ENCODE measurements around the gene GPR32. TPM values are rescaled to one million over a fixed set of nuclear protein-coding genes. Genes with fewer than 3 reads are reported as not detected.

Gene GPR32
- total and polyA plus RNA-seq, 10 of the 15 experiments (the other 5 are each of a cell fraction or from before 2014, with no cell fraction given): not detected

DNA sequence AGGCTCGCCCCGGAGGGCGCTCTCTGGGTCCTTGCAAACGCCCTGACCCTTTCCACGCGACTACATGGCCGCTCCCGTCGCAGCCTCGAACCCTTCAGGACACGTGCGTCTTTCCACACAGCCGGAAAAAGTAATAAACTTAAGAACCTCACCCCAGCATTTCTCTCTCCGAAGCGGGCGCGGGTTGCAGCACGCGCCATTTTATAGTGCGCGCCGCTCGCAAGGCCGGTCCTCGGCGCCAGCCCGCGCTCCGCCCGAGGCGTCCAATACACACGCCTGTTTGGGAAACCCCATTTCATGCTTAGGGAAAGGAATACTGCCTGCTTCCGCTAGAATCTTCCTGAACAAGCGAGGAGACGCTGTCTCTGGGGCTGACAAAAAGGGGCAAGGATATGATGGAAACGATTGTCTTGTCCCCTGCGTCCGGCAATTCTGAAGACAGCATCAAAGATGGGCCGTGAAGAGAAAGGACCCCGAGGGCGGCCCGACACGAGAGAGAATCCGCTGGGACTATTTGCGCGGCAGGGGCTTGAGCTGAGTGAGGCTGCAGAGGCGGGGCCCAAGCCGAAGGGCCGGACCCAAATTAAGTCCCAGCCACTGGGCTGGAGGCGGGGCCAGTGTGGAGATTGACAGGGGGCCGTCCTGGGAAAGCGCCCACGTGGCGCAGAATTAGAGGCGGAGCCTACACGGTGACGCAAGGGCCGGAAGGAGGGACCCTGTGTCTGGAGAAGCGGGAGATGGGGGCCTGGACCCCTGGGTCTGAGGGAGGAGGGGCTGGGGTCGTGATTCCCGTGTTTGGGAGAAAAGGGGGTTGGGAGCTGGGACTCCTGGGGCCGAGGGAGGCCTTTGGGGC, 34.4 kb downstream of the GPR32 start (continued):
- no peak for TF ChIP-seq ASH2L (IDR thresholded peaks at IDR 0.05; ENCODE audit: borderline replicate concordance, low read depth)
- TF ChIP-seq KLF5 (IDR thresholded peaks at IDR 0.05; ENCODE audit: partially characterized antibody): peak; percentile 94
- peak; percentile 50; the same call in 1 of the 2 replicates for TF ChIP-seq ELK1 (IDR thresholded peaks at IDR 0.05; ENCODE audit: low read depth, low read length)
- no peak for TF ChIP-seq ATF2 (IDR thresholded peaks at IDR 0.05; ENCODE audit: low read length)
- peak; percentile 84 for TF ChIP-seq E4F1 (IDR thresholded peaks at IDR 0.05; ENCODE audit: borderline replicate concordance, partially characterized antibody)
- TF ChIP-seq ATF7 (IDR thresholded peaks at IDR 0.05; ENCODE audit: low read depth): peak; percentile 72
- no peak for TF ChIP-seq EP300 (IDR thresholded peaks at IDR 0.05; ENCODE audit: borderline replicate concordance in 1 of 2, control insufficient read depth in 1 of 2, low read depth in 2 of 2, low read length in 2 of 2)
- peak; percentile 83 for TF ChIP-seq HDAC6 (IDR thresholded peaks at IDR 0.05; ENCODE audit: unreplicated experiment)
- peak; percentile 89 for TF ChIP-seq USF1 (IDR thresholded peaks at IDR 0.05; ENCODE audit: borderline replicate concordance, extremely low read length, insufficient read depth, low read depth, low read length)
- TF ChIP-seq, protein P1, sequence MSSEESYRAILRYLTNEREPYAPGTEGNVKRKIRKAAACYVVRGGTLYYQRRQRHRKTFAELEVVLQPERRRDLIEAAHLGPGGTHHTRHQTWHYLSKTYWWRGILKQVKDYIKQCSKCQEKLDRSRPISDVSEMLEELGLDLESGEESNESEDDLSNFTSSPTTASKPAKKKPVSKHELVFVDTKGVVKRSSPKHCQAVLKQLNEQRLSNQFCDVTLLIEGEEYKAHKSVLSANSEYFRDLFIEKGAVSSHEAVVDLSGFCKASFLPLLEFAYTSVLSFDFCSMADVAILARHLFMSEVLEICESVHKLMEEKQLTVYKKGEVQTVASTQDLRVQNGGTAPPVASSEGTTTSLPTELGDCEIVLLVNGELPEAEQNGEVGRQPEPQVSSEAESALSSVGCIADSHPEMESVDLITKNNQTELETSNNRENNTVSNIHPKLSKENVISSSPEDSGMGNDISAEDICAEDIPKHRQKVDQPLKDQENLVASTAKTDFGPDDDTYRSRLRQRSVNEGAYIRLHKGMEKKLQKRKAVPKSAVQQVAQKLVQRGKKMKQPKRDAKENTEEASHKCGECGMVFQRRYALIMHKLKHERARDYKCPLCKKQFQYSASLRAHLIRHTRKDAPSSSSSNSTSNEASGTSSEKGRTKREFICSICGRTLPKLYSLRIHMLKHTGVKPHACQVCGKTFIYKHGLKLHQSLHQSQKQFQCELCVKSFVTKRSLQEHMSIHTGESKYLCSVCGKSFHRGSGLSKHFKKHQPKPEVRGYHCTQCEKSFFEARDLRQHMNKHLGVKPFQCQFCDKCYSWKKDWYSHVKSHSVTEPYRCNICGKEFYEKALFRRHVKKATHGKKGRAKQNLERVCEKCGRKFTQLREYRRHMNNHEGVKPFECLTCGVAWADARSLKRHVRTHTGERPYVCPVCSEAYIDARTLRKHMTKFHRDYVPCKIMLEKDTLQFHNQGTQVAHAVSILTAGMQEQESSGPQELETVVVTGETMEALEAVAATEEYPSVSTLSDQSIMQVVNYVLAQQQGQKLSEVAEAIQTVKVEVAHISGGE (CRISPR knock-in tag; IDR thresholded peaks at IDR 0.05): no peak
- TF ChIP-seq FOXK2 (IDR thresholded peaks at IDR 0.05): peak; percentile 47
- no peak; the same call in 1 of the 2 replicates for TF ChIP-seq MEF2A (IDR thresholded peaks at IDR 0.05; ENCODE audit: insufficient read depth, low read depth, low read length)
- TF ChIP-seq NFIC (IDR thresholded peaks at IDR 0.05; ENCODE audit: low read depth, low read length): peak; percentile 70; the same call in 1 of the 2 replicates

Data from GM12878 (cell line).